Stimulated activated CD8-positive, alpha-beta memory T cell treated with anti-CD3 and anti-CD28 coated beads, Interleukin-12 subunit alpha, Interleukin-12 subunit beta, amount 100 ng/mL, for 4 hours (primary cell): Measurements from ENCODE around the gene GOLPH3.
"Not testable (repeated sequence)": the region's sequence is repeated elsewhere in the genome, so short reads cannot be mapped to it uniquely, and the experiment has no call there.

Source experiments
- DNase-seq: peaks from one replicate; pipeline ENCODE4 v3.0.0-alpha.2; 2020; ENCODE audit warnings: low read depth

GOLPH3 gene

DNA sequence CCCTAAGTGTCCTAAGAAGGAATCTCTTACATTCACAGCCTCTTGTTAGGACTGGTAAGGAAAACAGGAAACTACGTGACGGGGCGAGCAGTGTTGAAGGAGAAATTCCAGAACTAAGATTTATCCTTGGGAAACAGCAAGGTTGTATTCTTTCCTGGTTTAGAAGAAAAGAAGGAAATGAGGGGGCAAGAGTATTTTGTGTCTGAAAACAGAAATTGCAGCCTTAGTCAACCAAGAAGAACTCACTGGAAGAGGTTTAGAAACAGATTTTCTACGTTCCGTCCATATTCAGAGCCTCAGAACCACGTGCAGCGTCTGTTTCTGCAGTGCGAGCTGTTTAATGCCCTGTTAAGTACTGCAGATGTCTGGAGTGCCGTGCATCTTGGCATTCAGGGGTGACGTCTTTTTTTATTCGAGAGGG is 75.2 kb downstream of the GOLPH3 start:
- DNase-seq, result no peak

DNA sequence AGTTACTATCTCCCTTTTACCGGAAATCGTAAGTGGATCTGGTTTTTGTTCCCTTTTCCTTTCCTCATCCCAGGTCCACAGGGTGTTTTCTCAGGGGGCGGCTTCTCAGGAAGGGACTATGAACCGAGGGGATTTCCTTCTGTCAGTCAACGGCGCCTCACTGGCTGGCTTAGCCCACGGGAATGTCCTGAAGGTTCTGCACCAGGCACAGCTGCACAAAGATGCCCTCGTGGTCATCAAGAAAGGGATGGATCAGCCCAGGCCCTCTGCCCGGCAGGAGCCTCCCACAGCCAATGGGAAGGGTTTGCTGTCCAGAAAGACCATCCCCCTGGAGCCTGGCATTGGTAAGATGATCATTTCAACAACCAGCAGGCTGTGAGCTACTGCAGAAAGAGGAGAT is 75.8 kb downstream of the GOLPH3 start:
- DNase-seq, result no peak

DNA sequence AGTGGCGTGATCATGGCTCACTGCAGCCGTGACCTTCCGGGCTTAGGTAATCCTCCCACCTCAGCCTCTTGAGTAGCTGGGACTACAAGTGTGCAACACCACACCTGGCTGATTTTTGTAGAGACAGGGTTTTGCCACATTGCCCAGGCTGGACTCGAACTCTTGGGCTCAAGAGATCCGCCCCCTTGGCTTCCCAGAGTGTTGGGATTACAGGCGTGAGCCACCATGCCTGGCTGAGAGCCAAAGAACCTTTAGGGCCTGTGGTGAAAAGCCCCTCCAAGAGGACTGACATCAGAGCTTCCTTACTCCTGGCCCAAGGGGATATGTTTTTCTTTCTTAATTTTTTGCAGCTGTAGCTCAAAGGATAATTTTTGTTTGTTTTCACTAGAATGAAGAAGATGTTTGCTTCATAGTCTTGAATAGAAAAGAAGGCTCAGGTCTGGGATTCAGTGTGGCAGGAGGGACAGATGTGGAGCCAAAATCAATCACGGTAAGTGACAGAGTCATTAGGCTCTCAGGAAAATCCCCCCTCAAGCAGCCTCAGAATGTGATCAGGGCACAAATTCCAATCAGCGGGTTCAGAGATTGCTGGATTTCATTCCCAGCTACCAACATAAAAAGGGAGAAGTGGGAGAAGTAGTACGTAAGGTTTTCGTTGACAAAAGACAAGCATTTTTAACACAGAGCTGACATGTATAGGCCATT is 77.1 kb downstream of the GOLPH3 start:
- DNase-seq, result no peak

DNA sequence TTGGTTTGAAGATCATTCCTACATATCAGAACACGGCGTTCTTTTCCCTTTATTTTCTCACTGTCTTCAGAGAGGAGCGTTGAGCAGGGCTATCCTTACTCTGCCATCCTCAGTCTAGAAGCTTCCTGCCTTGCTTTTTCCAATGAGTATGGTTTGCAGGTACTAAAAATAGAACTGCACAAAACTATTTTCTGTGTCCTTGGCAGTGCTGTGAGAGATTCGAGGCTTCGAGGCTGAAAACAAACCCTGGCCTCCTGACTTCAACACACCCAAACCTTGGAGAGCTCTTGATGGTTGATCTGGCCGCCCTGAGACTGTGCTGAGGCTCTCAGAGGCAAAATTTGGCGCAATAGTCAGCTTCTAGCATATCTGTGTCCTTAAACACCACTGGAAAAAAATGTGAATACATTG is 78.9 kb downstream of the GOLPH3 start:
- no peak for DNase-seq

DNA sequence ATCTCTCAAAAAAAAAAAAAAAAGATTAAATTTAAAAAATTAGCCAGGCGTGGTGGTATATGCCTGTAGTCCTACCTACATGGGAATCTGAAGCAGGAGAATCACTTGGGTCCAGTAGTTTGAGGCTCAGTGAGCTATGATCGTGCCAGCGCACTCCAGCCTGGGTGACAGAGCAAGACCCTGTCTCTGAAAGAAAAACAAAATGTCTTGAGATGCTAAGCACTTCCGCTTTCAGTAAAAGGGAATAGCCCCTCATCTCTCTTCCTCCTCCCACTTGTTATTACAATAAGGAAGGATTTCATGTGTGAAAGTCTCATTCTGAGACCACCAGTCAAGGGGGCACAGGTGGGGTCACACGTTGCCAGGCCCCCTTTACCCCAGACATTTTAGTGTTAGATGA is 79.4 kb downstream of the GOLPH3 start:
- DNase-seq, result no peak

DNA sequence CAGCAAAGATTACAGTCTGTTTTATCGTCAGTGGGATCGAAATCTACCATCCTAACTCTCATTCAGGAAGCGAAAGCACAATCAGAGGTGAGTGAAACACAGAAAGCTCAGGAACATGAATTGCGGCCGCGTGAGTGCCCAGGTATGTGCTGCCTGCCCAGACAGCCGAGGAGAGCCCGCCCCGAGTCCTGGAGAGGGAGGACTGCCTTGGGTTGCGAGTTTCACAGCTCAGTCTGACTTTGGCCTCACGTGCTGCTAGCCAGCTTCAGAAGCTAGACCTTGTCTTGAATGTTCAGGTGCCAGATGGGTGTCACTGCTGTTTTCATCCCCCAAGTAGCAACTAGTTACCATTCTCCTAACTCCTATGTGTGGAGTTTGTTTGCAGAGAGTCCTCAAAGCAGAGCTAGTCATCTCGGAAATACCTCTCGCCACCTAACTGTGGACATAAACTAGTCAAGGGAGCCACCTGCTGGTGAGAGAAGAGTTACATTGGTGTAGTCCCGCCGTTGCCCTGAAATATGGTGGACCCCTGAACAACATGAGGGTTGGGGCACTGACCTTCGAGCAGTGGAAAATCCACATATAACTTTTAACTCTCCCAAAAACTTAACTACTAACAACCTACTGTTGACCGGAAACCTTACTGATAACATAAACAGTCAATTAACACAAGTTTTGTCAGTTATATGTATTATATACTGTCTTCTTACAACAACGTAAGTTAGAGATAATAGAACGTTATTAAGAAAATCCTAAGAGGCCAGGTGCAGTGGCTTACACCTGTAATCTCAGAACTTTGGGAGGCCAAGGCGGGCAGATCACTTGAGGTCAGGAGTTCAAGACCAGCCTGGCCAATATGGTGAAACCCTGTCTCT is 80.9 kb downstream of the GOLPH3 start:
- peak; percentile 22 for DNase-seq

DNA sequence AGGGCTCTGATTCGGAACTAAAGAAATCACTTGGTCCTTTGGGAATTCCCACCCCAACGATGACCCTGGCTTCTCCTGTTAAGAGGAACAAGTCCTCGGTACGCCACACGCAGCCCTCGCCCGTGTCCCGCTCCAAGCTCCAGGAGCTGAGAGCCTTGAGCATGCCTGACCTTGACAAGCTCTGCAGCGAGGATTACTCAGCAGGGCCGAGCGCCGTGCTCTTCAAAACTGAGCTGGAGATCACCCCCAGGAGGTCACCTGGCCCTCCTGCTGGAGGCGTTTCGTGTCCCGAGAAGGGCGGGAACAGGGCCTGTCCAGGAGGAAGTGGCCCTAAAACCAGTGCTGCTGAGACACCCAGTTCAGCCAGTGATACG is 83.4 kb downstream of the GOLPH3 start:
- DNase-seq, result no peak

DNA sequence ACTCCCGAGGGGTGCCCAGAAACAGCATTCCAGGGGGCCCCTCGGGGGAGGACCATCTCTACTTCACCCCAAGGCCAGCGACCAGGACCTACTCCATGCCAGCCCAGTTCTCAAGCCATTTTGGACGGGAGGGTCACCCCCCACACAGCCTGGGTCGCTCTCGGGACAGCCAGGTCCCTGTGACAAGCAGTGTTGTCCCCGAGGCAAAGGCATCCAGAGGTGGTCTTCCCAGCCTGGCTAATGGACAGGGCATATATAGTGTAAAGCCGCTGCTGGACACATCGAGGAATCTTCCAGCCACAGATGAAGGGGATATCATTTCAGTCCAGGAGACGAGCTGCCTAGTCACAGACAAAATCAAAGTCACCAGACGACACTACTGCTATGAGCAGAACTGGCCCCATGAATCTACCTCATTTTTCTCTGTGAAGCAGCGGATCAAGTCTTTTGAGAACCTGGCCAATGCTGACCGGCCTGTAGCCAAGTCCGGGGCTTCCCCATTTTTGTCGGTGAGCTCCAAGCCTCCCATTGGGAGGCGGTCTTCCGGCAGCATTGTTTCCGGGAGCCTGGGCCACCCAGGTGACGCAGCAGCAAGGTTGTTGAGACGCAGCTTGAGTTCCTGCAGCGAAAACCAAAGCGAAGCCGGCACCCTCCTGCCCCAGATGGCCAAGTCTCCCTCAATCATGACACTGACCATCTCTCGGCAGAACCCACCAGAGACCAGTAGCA is 83.9 kb downstream of the GOLPH3 start:
- no peak for DNase-seq

DNA sequence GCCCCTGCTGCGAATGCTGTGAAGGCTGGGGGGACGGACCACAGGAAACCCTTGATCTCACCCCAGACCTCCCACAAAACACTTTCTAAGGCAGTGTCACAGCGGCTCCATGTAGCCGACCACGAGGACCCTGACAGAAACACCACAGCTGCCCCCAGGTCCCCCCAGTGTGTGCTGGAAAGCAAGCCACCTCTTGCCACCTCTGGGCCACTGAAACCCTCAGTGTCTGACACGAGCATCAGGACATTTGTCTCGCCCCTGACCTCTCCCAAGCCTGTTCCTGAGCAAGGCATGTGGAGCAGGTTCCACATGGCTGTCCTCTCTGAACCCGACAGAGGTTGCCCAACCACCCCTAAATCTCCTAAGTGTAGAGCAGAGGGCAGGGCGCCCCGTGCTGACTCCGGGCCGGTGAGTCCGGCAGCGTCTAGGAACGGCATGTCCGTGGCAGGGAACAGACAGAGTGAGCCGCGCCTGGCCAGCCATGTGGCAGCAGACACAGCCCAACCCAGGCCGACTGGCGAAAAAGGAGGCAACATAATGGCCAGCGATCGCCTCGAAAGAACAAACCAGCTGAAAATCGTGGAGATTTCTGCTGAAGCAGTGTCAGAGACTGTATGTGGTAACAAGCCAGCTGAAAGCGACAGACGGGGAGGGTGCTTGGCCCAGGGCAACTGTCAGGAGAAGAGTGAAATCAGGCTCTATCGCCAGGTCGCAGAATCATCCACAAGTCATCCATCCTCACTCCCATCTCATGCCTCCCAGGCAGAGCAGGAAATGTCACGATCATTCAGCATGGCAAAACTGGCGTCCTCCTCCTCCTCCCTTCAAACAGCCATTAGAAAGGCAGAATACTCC is 84.7 kb downstream of the GOLPH3 start:
- DNase-seq, result no peak

DNA sequence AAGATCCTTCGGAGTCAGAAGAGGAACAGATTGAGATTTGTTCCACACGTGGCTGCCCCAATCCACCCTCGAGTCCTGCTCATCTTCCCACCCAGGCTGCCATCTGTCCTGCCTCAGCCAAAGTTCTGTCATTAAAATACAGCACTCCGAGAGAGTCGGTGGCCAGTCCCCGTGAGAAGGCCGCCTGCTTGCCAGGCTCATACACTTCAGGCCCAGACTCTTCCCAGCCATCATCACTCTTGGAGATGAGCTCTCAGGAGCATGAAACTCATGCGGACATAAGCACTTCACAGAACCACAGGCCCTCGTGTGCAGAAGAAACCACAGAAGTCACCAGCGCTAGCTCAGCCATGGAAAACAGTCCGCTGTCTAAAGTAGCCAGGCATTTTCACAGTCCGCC is 85.9 kb downstream of the GOLPH3 start:
- no peak for DNase-seq

DNA sequence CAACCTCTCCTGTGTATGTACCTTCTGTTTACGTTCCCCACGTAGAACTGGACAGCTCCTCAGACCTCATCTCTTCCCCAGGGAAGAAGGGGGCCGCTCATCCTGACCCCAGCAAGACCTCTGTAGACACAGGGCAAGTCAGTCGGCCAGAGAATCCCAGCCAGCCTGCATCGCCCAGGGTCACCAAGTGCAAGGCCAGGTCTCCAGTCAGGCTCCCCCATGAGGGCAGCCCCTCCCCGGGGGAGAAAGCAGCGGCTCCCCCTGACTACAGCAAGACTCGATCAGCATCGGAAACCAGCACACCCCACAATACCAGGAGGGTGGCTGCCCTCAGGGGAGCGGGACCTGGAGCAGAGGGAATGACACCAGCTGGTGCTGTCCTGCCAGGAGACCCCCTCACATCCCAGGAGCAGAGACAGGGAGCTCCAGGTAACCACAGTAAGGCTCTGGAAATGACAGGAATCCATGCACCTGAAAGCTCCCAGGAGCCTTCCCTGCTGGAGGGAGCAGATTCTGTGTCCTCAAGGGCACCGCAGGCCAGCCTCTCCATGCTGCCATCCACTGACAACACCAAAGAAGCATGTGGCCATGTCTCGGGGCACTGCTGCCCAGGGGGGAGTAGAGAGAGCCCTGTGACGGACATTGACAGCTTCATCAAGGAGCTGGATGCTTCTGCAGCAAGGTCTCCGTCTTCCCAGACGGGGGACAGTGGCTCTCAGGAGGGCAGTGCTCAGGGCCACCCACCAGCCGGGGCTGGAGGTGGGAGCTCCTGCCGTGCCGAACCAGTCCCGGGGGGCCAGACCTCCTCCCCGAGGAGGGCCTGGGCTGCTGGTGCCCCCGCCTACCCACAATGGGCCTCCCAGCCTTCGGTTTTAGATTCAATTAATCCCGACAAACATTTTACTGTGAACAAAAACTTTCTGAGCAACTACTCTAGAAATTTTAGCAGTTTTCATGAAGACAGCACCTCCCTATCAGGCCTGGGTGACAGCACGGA is 86.7 kb downstream of the GOLPH3 start:
- DNase-seq, result no peak

DNA sequence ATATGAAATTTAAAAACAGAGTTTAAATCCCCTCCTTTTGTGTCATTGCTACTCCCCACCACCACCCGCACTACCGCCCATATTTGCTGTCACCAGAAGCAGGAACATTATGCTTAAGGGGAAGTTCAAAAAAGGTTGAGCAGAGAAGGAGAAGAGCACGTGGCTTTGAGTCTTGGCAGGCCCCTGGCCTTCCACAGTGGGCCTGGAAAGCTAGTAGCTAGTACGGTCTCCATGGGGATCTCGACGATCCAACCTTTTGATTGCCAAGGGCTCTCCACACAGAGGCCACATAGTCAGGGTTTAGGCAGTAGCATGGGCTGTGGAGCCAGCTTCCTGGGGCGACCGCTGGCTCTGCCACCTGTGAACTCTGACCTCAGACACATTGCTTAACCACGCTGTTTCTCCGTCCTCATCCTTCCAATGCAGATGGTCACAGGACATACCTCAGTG is 90.1 kb downstream of the GOLPH3 start:
- no peak for DNase-seq

DNA sequence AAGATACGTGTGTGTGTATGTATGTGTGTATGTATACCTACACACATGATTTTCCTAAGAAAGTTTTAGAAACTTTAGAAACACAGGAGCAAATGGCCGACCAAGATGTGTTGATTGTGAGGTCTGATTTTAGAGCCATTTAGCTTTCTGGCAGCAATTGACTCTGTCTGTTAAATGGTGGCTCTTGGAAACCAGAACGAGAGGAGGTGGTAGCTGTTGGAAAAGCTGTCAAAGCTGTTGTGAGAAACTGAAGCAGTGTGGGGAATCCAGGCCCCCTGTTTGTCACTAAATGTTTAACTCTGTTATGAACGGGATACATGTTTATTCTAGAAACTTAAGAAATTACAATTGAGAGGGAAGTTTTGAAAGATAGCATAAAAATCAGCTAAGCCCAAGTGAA is 91.4 kb downstream of the GOLPH3 start:
- DNase-seq, result no peak

DNA sequence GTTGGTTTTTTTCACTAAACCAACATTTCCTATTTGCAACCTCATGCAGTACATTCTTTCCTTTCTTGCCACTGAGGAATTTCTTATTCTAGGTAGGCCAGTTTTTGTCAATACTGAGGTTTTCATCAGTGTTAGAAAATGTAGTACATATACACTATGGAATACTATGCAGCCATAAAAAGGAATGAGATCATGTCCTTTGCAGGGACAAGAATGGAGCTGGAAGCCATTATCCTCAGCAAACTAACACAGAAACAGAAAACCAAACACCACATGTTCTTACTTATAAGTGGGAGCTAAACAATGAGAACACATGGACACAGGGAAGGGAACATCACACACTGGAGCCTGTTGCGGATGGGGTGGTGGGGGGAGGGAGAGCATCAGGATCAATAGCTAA is 93.6 kb downstream of the GOLPH3 start:
- DNase-seq, result not testable (repeated sequence)

DNA sequence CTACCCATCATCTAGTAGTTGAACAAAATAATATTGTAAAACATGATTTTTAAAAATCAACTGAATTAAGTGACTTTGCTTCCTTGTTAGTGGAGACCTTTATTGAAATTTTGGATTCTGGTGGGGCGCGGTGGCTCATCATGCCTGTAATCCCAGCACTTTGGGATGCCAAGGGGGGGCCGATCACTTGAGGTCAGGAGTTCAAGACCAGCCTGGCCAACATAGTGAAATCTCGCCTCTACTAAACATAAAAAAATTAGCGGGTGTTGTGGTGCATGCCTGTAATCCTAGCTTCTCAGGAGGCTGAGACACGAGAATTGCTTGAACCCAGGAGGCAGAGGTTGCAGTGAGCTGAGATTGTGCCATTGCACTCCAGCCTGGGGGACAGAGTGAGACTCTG is 95.3 kb downstream of the GOLPH3 start:
- DNase-seq, result not testable (repeated sequence)

DNA sequence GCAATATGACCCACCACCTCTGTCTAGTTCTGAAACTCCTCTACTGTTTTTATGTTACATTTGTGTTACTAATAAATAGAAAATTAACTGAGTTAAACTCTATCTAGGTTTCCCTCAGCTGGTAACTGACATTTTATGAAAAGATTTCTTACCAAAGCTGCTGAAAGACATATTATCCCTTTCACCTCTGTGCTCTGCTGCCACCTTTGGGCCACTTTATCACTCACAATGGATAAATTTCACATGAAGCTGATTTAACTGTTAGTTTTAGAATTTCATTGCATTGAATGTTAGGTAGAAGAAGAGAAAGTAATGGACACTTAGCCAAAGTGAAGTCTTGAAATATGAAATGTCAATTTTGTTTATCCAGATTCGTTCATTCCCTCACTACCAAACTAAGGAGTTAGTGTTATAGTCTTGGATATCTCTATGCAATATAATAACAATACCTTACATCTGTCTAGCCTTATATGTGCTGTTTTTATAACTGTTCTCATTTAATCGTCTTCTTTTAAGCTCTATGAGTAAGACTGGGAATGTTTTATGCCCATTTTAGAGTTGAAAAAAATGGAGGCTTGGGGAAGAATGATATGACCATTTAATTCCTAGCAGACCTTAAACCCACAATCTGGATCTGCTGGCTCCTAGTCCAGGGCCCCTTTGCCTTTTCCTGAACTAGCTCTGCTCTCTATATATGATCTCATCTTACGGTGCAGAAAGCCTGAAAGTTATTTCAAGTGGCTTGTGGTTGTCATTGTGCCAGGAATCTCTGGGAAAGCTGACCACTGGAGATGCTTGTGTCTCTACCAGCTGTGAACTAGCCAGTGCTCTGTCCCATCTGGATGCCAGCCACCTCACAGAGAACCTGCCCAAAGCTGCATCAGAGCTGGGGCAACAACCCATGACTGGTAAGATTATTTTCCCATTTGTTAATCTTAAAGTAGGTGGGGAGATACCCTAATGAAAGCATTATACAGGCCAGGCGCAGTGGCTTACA is 97.1 kb downstream of the GOLPH3 start:
- DNase-seq, result no peak
